HepG2 (cell line): ENCODE results near the gene EGFL8. TPM values are rescaled to one million over a fixed set of nuclear protein-coding genes. Genes with fewer than 3 reads are reported as not detected.

Source experiments
- CBX1 ChIP-seq: IDR thresholded peaks from one replicate; pipeline ENCODE4 v1.6.1; 2016; ENCODE audit warnings: antibody characterized with exemption, low read depth
- CCAR2 ChIP-seq: fragments of 200-400 bp; formaldehyde crosslinking; optimal IDR thresholded peaks from 2 replicates; pipeline ENCODE3; 2018; ENCODE audit warnings: low read depth, mild to moderate bottlenecking, low read length, moderate library complexity
- CENPX ChIP-seq: sonication (generic); formaldehyde crosslinking; IDR thresholded peaks from 2 replicates; pipeline ENCODE4 v1.9.0; 2021; ENCODE audit warnings: mild to moderate bottlenecking, missing genetic modification reagents, moderate library complexity
- CREBL2 ChIP-seq: sonication (generic); formaldehyde crosslinking; IDR thresholded peaks from 2 replicates; pipeline ENCODE4 v1.8.1; 2023; ENCODE audit warnings: missing genetic modification reagents, mild to moderate bottlenecking, borderline replicate concordance
- FOXO1 ChIP-seq: sonication (generic); formaldehyde crosslinking; IDR thresholded peaks from 2 replicates; pipeline ENCODE4 v1.4.0; 2020; ENCODE audit warnings: missing genetic modification reagents
- GATA4 ChIP-seq: sonication (generic); IDR thresholded peaks from 2 replicates; pipeline ENCODE4 v1.6.1; 2016; ENCODE audit warnings: antibody characterized with exemption, low read depth, borderline replicate concordance
- HOXA9 ChIP-seq: sonication (generic); formaldehyde crosslinking; IDR thresholded peaks from 2 replicates; pipeline ENCODE4 v1.8.1; 2022; ENCODE audit warnings: missing genetic modification reagents, mild to moderate bottlenecking, moderate library complexity, borderline replicate concordance
- IKZF1 ChIP-seq: fragments of 450-650 bp; IDR thresholded peaks from 2 replicates; pipeline ENCODE4 v1.7.1; 2016
- ISX ChIP-seq: sonication (generic); formaldehyde crosslinking; conservative IDR thresholded peaks from 2 replicates; pipeline ENCODE4 v1.5.0; 2020; ENCODE audit warnings: missing genetic modification reagents
- JUND ChIP-seq: sonication (generic); formaldehyde crosslinking; IDR thresholded peaks from 2 replicates; pipeline ENCODE4 v1.8.0; 2022; ENCODE audit warnings: mild to moderate bottlenecking, missing genetic modification reagents
- MEF2D ChIP-seq: sonication (generic); formaldehyde crosslinking; IDR thresholded peaks from 2 replicates; pipeline ENCODE4 v1.5.1; 2020; ENCODE audit warnings: mild to moderate bottlenecking, missing genetic modification reagents
- PRPF4 ChIP-seq: fragments of 200-400 bp; formaldehyde crosslinking; IDR thresholded peaks from 2 replicates; pipeline ENCODE4 v1.6.1; 2016; ENCODE audit warnings: low read length, low read depth; ENCODE audit not compliant: poor library complexity, severe bottlenecking
- RBFOX2 ChIP-seq: fragments of 200-400 bp; formaldehyde crosslinking; IDR thresholded peaks from 2 replicates; pipeline ENCODE4 v1.6.1; 2017; ENCODE audit warnings: low read depth, mild to moderate bottlenecking, low read length
- SETDB1 ChIP-seq: sonication (generic); formaldehyde crosslinking; IDR thresholded peaks from 2 replicates; pipeline ENCODE4 v1.5.1; 2020; ENCODE audit warnings: missing genetic modification reagents, mild to moderate bottlenecking, borderline replicate concordance
- SNAPC2 ChIP-seq: sonication (generic); formaldehyde crosslinking; IDR thresholded peaks from 2 replicates; pipeline ENCODE4 v1.8.1; 2022; ENCODE audit warnings: mild to moderate bottlenecking, missing genetic modification reagents
- ZBTB42 ChIP-seq: sonication (generic); formaldehyde crosslinking; IDR thresholded peaks from 2 replicates; pipeline ENCODE4 v1.5.0; 2020; ENCODE audit warnings: mild to moderate bottlenecking, missing genetic modification reagents
- ZNF460 ChIP-seq: sonication (generic); formaldehyde crosslinking; IDR thresholded peaks from 2 replicates; pipeline ENCODE4 v1.5.1; 2020; ENCODE audit warnings: missing genetic modification reagents, mild to moderate bottlenecking, borderline replicate concordance
- ZNF616 ChIP-seq: sonication (generic); formaldehyde crosslinking; IDR thresholded peaks from 2 replicates; pipeline ENCODE4 v1.5.0; 2020; ENCODE audit warnings: low read depth, mild to moderate bottlenecking, missing genetic modification reagents
- ZNF780A ChIP-seq: sonication (generic); formaldehyde crosslinking; IDR thresholded peaks from 2 replicates; pipeline ENCODE4 v1.8.0; 2022; ENCODE audit warnings: mild to moderate bottlenecking, missing genetic modification reagents, moderate library complexity
- ZNF850 ChIP-seq: sonication (generic); formaldehyde crosslinking; conservative IDR thresholded peaks from 2 replicates; pipeline ENCODE4 v1.9.0; 2021; ENCODE audit warnings: mild to moderate bottlenecking, missing genetic modification reagents
- polyA plus RNA-seq, 8 experiments: library from polyadenylated mRNA; depleted of rRNA in 3 of 8; stranded (reverse) in 7 of 8; unstranded in 1 of 8; fragments of >200 nt; fragmentation: Illumina TruSeq in 4 of 8; extraction: Trizol in 4 of 8; gene quantifications; 2 replicates each; pipeline versions ENCODE4 v1.2.1 to v1.2.3, GENCODE V29; 2011 to 2016; ENCODE audit warnings: low read depth in 4 of 8, missing spikeins in 1 of 8, mixed read lengths in 1 of 8; ENCODE audit not compliant: insufficient read depth in 1 of 8
- total RNA-seq, 5 experiments: library from RNA; depleted of rRNA; stranded (reverse); fragments of >200 nt; fragmentation: Illumina TruSeq; extraction: Trizol; gene quantifications; 2 replicates each; pipeline ENCODE4 v1.2.3, GENCODE V29; 2016; ENCODE audit warnings: low read depth in 1 of 5
- TF ChIP-seq, protein P1 (sequence below): sonication (generic); formaldehyde crosslinking; IDR thresholded peaks from 2 replicates; pipeline ENCODE4 v1.4.0; 2020; ENCODE audit warnings: missing genetic modification reagents
- TF ChIP-seq, protein P2 (sequence below): sonication (generic); formaldehyde crosslinking; IDR thresholded peaks from 2 replicates; pipeline ENCODE4 v1.9.0; 2021; ENCODE audit warnings: mild to moderate bottlenecking, missing genetic modification reagents

Gene EGFL8
- total and polyA plus RNA-seq, 2 of the 13 experiments (the other 11 are each of a cell fraction or from before 2014, with no cell fraction given): 10.0 to 11.5 TPM

DNA sequence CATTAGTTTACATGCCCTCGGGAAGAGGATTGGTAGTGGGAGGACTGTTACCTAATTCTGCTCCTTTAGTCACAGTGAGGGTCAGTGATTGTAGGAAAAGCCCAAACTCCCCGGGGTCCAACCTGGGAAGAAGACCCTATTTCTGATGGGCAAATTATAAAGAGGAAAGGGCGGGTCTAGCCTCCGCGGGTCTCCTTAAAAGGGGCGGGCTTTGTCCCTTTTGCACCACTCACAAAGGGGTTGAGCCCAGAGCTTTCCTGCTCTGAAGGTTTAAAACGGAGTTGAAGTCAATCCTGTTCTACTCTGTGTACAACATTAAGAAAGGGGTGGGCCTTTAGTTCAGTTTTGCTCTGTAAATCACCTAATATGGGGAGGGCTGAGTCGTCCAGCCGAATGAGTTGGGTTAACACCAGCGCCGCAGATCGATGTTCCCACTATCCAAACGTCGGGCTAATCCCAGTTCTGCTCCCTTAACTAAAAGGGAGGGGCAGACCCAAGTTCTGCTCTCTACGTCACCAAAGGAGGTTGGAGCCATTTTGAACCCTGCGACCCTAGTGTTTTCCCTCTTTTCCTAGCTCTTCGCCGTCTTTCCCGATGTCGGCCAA is 12.9 kb downstream of the EGFL8 start (continued):
- TF ChIP-seq, protein P1, sequence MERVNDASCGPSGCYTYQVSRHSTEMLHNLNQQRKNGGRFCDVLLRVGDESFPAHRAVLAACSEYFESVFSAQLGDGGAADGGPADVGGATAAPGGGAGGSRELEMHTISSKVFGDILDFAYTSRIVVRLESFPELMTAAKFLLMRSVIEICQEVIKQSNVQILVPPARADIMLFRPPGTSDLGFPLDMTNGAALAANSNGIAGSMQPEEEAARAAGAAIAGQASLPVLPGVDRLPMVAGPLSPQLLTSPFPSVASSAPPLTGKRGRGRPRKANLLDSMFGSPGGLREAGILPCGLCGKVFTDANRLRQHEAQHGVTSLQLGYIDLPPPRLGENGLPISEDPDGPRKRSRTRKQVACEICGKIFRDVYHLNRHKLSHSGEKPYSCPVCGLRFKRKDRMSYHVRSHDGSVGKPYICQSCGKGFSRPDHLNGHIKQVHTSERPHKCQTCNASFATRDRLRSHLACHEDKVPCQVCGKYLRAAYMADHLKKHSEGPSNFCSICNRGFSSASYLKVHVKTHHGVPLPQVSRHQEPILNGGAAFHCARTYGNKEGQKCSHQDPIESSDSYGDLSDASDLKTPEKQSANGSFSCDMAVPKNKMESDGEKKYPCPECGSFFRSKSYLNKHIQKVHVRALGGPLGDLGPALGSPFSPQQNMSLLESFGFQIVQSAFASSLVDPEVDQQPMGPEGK (CRISPR knock-in tag): 0 out of 2 replicates have a peak, but pooled peaks have one; percentile 6
- TF ChIP-seq MEF2D (CRISPR knock-in tag) (no peak), HOXA9 (CRISPR knock-in tag) (no peak), CREBL2 (CRISPR knock-in tag) (no peak), PRPF4 (no peak), SNAPC2 (CRISPR knock-in tag) (peak; percentile 81; the same call in 1 of the 2 replicates), ZNF850 (CRISPR knock-in tag) (no peak), GATA4 (no peak; the same call in 1 of the 2 replicates), IKZF1 (no peak), ZNF780A (CRISPR knock-in tag) (no peak), ZNF460 (CRISPR knock-in tag) (no peak), ZNF616 (CRISPR knock-in tag) (no peak), CCAR2 (peak; percentile 44), JUND (no peak), RBFOX2 (no peak; the same call in 1 of the 2 replicates), SETDB1 (no peak), ISX (CRISPR knock-in tag) (no peak), FOXO1 (CRISPR knock-in tag) (no peak; the same call in none of the 2 replicates), ZBTB42 (no peak), CBX1 (no peak), CENPX (no peak)
- TF ChIP-seq, protein P2, sequence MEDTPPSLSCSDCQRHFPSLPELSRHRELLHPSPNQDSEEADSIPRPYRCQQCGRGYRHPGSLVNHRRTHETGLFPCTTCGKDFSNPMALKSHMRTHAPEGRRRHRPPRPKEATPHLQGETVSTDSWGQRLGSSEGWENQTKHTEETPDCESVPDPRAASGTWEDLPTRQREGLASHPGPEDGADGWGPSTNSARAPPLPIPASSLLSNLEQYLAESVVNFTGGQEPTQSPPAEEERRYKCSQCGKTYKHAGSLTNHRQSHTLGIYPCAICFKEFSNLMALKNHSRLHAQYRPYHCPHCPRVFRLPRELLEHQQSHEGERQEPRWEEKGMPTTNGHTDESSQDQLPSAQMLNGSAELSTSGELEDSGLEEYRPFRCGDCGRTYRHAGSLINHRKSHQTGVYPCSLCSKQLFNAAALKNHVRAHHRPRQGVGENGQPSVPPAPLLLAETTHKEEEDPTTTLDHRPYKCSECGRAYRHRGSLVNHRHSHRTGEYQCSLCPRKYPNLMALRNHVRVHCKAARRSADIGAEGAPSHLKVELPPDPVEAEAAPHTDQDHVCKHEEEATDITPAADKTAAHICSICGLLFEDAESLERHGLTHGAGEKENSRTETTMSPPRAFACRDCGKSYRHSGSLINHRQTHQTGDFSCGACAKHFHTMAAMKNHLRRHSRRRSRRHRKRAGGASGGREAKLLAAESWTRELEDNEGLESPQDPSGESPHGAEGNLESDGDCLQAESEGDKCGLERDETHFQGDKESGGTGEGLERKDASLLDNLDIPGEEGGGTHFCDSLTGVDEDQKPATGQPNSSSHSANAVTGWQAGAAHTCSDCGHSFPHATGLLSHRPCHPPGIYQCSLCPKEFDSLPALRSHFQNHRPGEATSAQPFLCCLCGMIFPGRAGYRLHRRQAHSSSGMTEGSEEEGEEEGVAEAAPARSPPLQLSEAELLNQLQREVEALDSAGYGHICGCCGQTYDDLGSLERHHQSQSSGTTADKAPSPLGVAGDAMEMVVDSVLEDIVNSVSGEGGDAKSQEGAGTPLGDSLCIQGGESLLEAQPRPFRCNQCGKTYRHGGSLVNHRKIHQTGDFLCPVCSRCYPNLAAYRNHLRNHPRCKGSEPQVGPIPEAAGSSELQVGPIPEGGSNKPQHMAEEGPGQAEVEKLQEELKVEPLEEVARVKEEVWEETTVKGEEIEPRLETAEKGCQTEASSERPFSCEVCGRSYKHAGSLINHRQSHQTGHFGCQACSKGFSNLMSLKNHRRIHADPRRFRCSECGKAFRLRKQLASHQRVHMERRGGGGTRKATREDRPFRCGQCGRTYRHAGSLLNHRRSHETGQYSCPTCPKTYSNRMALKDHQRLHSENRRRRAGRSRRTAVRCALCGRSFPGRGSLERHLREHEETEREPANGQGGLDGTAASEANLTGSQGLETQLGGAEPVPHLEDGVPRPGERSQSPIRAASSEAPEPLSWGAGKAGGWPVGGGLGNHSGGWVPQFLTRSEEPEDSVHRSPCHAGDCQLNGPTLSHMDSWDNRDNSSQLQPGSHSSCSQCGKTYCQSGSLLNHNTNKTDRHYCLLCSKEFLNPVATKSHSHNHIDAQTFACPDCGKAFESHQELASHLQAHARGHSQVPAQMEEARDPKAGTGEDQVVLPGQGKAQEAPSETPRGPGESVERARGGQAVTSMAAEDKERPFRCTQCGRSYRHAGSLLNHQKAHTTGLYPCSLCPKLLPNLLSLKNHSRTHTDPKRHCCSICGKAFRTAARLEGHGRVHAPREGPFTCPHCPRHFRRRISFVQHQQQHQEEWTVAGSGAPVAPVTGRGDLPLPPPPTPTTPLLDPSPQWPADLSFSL: no peak
